ENCODE data around the gene POU2AF1.
"Not testable (repeated sequence)": the region's sequence is repeated elsewhere in the genome, so short reads cannot be mapped to it uniquely, and the experiment has no call there.

The POU2AF1 gene

DNA sequence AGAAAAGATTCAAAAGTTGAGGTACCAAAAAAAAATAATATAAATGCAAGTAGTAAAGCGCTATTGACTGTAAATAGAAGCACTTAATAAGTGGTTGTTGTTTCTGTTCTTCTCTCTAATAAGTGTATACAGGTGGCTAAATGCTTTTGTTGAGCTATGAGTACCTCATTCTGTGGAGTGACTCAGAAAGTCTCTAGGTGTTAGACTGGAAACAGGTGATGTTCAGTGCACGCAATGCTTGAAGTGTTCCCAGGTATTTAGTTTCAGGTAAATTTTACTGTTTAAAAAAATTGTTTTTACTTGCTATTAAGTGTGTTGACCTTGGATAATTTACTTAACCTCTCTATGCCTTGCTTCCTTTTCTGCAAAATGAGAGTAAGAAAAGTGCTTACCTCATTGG is 56.5 kb downstream of the POU2AF1 start:
- Histone ChIP-seq H3K9me3 (ENCODE audit: control insufficient read depth in 5 of 5, low read length in 5 of 5) (no peaks in the 10 kb centered on the region), H3K9ac (ENCODE audit: low read length in 5 of 5) (no peak overlapping the region), H3K36me3 (ENCODE audit: control insufficient read depth in 5 of 5, insufficient read depth in 5 of 5, low read length in 5 of 5) (no peaks in the 10 kb centered on the region), H3K4me3 (ENCODE audit: low read depth in 1 of 5, low read length in 5 of 5) (no peak overlapping the region), H3K27me3 (ENCODE audit: control insufficient read depth in 5 of 5, insufficient read depth in 4 of 5, low read length in 5 of 5) (no peaks in the 10 kb centered on the region), H3K27ac (ENCODE audit: low read depth, low read length) (no peak overlapping the region), H3K4me1 (ENCODE audit: control insufficient read depth in 5 of 5, insufficient read depth in 5 of 5, low read length in 5 of 5) (peaks cover 0 to 27% (median 17%) of the 10 kb centered on the region in 5 donors)

DNA sequence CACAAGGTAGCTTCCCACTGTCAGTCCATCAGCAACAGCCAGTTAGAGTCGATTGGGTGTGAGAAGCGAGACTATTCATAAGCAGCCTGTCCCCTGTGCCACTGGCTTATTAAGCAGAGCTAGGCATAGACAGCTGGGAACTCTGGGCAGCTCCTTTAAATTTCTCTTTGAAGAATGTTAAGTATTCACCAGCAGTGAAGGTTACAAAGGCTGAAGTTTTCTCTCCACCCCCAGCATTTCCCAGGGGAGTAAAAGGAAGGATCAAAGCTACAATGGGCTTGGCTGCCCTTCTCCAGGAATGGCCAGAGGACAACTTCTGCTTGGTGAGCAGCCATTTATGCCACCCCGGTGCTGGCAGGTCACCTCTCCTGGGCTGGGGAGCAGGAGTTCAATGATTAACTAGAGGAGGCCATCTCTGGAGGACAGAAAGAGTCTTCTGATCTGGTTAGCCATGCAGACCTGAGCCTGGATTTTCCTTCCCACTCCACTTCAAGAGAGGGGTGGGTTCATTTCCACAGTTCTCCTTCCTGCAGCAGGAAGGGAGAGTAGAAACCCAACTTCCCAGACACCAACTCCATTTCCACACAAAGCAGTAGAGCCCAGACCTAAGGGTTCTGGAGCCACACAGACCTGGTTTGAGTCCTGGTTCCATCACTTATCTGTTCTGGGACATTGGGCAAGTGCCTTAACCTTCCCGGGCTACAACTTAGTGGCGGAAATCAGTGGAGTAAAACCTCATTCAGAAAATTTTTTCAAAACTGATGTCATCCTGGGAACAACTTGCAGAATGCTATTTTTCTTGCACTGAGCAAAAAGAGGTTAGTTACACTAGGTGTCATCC is 58.1 kb downstream of the POU2AF1 start:
- peaks cover 0 to 27% (median 16%) of the 10 kb centered on the region in 5 donors for H3K4me1 ChIP-seq (ENCODE audit: control insufficient read depth in 5 of 5, insufficient read depth in 5 of 5, low read length in 5 of 5)
- no peak overlapping the region for H3K27ac ChIP-seq (ENCODE audit: low read depth, low read length)
- H3K9me3 ChIP-seq (ENCODE audit: control insufficient read depth in 5 of 5, low read length in 5 of 5): no peaks in the 10 kb centered on the region
- no peaks in the 10 kb centered on the region for H3K27me3 ChIP-seq (ENCODE audit: control insufficient read depth in 5 of 5, insufficient read depth in 4 of 5, low read length in 5 of 5)
- H3K4me3 ChIP-seq (ENCODE audit: low read depth in 1 of 5, low read length in 5 of 5): no peak overlapping the region
- H3K9ac ChIP-seq (ENCODE audit: low read length in 5 of 5): no peak overlapping the region
- H3K36me3 ChIP-seq (ENCODE audit: control insufficient read depth in 5 of 5, insufficient read depth in 5 of 5, low read length in 5 of 5): no peaks in the 10 kb centered on the region

GRCh38 chr11:111320199-111320598 is 58.9 kb downstream of the POU2AF1 start:
- not testable (repeated sequence) for H3K9me3 ChIP-seq (ENCODE audit: control insufficient read depth in 5 of 5, low read length in 5 of 5); H3K4me3 ChIP-seq (ENCODE audit: low read depth in 1 of 5, low read length in 5 of 5); H3K27ac ChIP-seq (ENCODE audit: low read depth, low read length); H3K36me3 ChIP-seq (ENCODE audit: control insufficient read depth in 5 of 5, insufficient read depth in 5 of 5, low read length in 5 of 5); H3K27me3 ChIP-seq (ENCODE audit: control insufficient read depth in 5 of 5, insufficient read depth in 4 of 5, low read length in 5 of 5); H3K9ac ChIP-seq (ENCODE audit: low read length in 5 of 5)
- H3K4me1 ChIP-seq (ENCODE audit: control insufficient read depth in 5 of 5, insufficient read depth in 5 of 5, low read length in 5 of 5): peaks cover 0 to 27% (median 16%) of the 10 kb centered on the region in 5 donors

DNA sequence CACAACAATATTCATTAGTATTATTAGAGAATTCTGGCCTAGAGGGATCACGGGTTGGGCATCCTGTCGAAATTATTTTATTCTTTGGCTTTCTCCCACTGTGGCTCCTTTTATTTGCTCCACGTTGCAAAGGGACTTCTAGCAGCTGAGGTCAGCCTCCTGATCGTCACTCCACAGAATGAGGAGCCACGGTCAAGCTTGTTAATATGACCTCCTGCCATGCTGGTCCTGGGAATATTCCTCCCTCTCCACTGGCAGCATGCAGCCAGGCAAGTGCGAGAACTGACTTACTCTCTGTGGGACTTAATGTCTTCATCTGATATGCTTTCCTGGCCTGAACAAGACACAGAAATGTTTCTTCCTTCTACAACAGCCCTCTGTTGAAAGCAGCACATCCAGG is 59.8 kb downstream of the POU2AF1 start:
- peaks cover 0 to 21% (median 8%) of the 10 kb centered on the region in 5 donors for H3K4me1 ChIP-seq (ENCODE audit: control insufficient read depth in 5 of 5, insufficient read depth in 5 of 5, low read length in 5 of 5)
- H3K9me3 ChIP-seq (ENCODE audit: control insufficient read depth in 5 of 5, low read length in 5 of 5): no peaks in the 10 kb centered on the region
- no peak overlapping the region for H3K27ac ChIP-seq (ENCODE audit: low read depth, low read length)
- no peaks in the 10 kb centered on the region for H3K36me3 ChIP-seq (ENCODE audit: control insufficient read depth in 5 of 5, insufficient read depth in 5 of 5, low read length in 5 of 5)
- no peaks in the 10 kb centered on the region for H3K27me3 ChIP-seq (ENCODE audit: control insufficient read depth in 5 of 5, insufficient read depth in 4 of 5, low read length in 5 of 5)
- no peak overlapping the region for H3K9ac ChIP-seq (ENCODE audit: low read length in 5 of 5)
- no peak overlapping the region for H3K4me3 ChIP-seq (ENCODE audit: low read depth in 1 of 5, low read length in 5 of 5)

- Histone ChIP-seq H3K36me3 (ENCODE audit: control insufficient read depth in 5 of 5, insufficient read depth in 5 of 5, low read length in 5 of 5) (no peaks in the 10 kb centered on the region), H3K4me1 (ENCODE audit: control insufficient read depth in 5 of 5, insufficient read depth in 5 of 5, low read length in 5 of 5) (no peaks in the 10 kb centered on the region), H3K9ac (ENCODE audit: low read length in 5 of 5) (no peak overlapping the region), H3K27ac (ENCODE audit: low read depth, low read length) (no peak overlapping the region), H3K27me3 (ENCODE audit: control insufficient read depth in 5 of 5, insufficient read depth in 4 of 5, low read length in 5 of 5) (peaks cover 0 to 4% (median 0%) of the 10 kb centered on the region in 5 donors), H3K9me3 (ENCODE audit: control insufficient read depth in 5 of 5, low read length in 5 of 5) (no peaks in the 10 kb centered on the region), H3K4me3 (ENCODE audit: low read depth in 1 of 5, low read length in 5 of 5) (no peak overlapping the region)
These were observed 67.0 kb downstream of the POU2AF1 start for GRCh38 chr11:111312076-111312475.

DNA sequence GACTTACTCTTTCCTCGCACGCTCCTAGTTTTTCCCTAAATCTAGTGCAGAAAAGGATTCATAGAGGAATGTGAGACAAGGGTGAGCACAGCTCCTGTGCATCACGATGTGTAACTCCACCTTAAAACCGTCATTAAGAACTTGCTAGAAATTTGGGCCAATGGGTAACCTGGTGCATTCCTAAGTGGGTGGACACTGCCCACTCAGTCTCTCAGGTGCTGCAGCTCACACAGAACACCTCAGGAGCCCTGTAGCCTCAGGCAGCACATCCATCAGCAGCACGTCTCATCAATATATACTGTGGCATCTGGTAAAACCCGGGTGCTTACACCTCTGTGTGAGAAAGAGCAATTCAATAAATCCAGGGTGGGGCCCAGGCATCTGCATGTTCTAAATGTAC is 68.4 kb downstream of the POU2AF1 start:
- H3K27me3 ChIP-seq (ENCODE audit: control insufficient read depth in 5 of 5, insufficient read depth in 4 of 5, low read length in 5 of 5): peaks cover 0 to 4% (median 0%) of the 10 kb centered on the region in 5 donors
- H3K4me1 ChIP-seq (ENCODE audit: control insufficient read depth in 5 of 5, insufficient read depth in 5 of 5, low read length in 5 of 5): no peaks in the 10 kb centered on the region
- H3K27ac ChIP-seq (ENCODE audit: low read depth, low read length): no peak overlapping the region
- H3K9ac ChIP-seq (ENCODE audit: low read length in 5 of 5): no peak overlapping the region
- no peaks in the 10 kb centered on the region for H3K9me3 ChIP-seq (ENCODE audit: control insufficient read depth in 5 of 5, low read length in 5 of 5)
- H3K4me3 ChIP-seq (ENCODE audit: low read depth in 1 of 5, low read length in 5 of 5): no peak overlapping the region
- no peaks in the 10 kb centered on the region for H3K36me3 ChIP-seq (ENCODE audit: control insufficient read depth in 5 of 5, insufficient read depth in 5 of 5, low read length in 5 of 5)

GRCh38 chr11:111310088-111310487 is 69.0 kb downstream of the POU2AF1 start:
- Histone ChIP-seq H3K9ac (ENCODE audit: low read length in 5 of 5) (no peak overlapping the region), H3K9me3 (ENCODE audit: control insufficient read depth in 5 of 5, low read length in 5 of 5) (no peaks in the 10 kb centered on the region), H3K4me1 (ENCODE audit: control insufficient read depth in 5 of 5, insufficient read depth in 5 of 5, low read length in 5 of 5) (no peaks in the 10 kb centered on the region), H3K4me3 (ENCODE audit: low read depth in 1 of 5, low read length in 5 of 5) (no peak overlapping the region), H3K36me3 (ENCODE audit: control insufficient read depth in 5 of 5, insufficient read depth in 5 of 5, low read length in 5 of 5) (no peaks in the 10 kb centered on the region), H3K27me3 (ENCODE audit: control insufficient read depth in 5 of 5, insufficient read depth in 4 of 5, low read length in 5 of 5) (peaks cover 0 to 4% (median 0%) of the 10 kb centered on the region in 5 donors), H3K27ac (ENCODE audit: low read depth, low read length) (no peak overlapping the region)

- no peak overlapping the region for H3K27ac ChIP-seq (ENCODE audit: low read depth, low read length)
- peaks cover 0 to 4% (median 0%) of the 10 kb centered on the region in 5 donors for H3K27me3 ChIP-seq (ENCODE audit: control insufficient read depth in 5 of 5, insufficient read depth in 4 of 5, low read length in 5 of 5)
- no peak overlapping the region for H3K4me3 ChIP-seq (ENCODE audit: low read depth in 1 of 5, low read length in 5 of 5)
- H3K36me3 ChIP-seq (ENCODE audit: control insufficient read depth in 5 of 5, insufficient read depth in 5 of 5, low read length in 5 of 5): no peaks in the 10 kb centered on the region
- H3K9ac ChIP-seq (ENCODE audit: low read length in 5 of 5): no peak overlapping the region
- H3K9me3 ChIP-seq (ENCODE audit: control insufficient read depth in 5 of 5, low read length in 5 of 5): no peaks in the 10 kb centered on the region
- H3K4me1 ChIP-seq (ENCODE audit: control insufficient read depth in 5 of 5, insufficient read depth in 5 of 5, low read length in 5 of 5): no peaks in the 10 kb centered on the region
These were observed 69.7 kb downstream of the POU2AF1 start for GRCh38 chr11:111309215-111309915.

- Histone ChIP-seq H3K27ac (ENCODE audit: low read depth, low read length) (no peak overlapping the region), H3K4me3 (ENCODE audit: low read depth in 1 of 5, low read length in 5 of 5) (no peak overlapping the region), H3K36me3 (ENCODE audit: control insufficient read depth in 5 of 5, insufficient read depth in 5 of 5, low read length in 5 of 5) (no peaks in the 10 kb centered on the region), H3K9me3 (ENCODE audit: control insufficient read depth in 5 of 5, low read length in 5 of 5) (no peaks in the 10 kb centered on the region), H3K9ac (ENCODE audit: low read length in 5 of 5) (no peak overlapping the region), H3K4me1 (ENCODE audit: control insufficient read depth in 5 of 5, insufficient read depth in 5 of 5, low read length in 5 of 5) (peaks cover 2 to 7% (median 4%) of the 10 kb centered on the region in 5 donors), H3K27me3 (ENCODE audit: control insufficient read depth in 5 of 5, insufficient read depth in 4 of 5, low read length in 5 of 5) (peaks cover 0 to 4% (median 0%) of the 10 kb centered on the region in 5 donors)
These were observed 70.9 kb downstream of the POU2AF1 start for GRCh38 chr11:111308140-111308539.

GRCh38 chr11:111307472-111308108 is 71.5 kb downstream of the POU2AF1 start:
- H3K9ac ChIP-seq (ENCODE audit: low read length in 5 of 5): no peak overlapping the region
- peaks cover 2 to 11% (median 4%) of the 10 kb centered on the region in 5 donors for H3K4me1 ChIP-seq (ENCODE audit: control insufficient read depth in 5 of 5, insufficient read depth in 5 of 5, low read length in 5 of 5)
- H3K27me3 ChIP-seq (ENCODE audit: control insufficient read depth in 5 of 5, insufficient read depth in 4 of 5, low read length in 5 of 5): peaks cover 0 to 4% (median 0%) of the 10 kb centered on the region in 5 donors
- H3K4me3 ChIP-seq (ENCODE audit: low read depth in 1 of 5, low read length in 5 of 5): no peak overlapping the region
- H3K36me3 ChIP-seq (ENCODE audit: control insufficient read depth in 5 of 5, insufficient read depth in 5 of 5, low read length in 5 of 5): no peaks in the 10 kb centered on the region
- no peaks in the 10 kb centered on the region for H3K9me3 ChIP-seq (ENCODE audit: control insufficient read depth in 5 of 5, low read length in 5 of 5)
- H3K27ac ChIP-seq (ENCODE audit: low read depth, low read length): no peak overlapping the region
